ENCODE data around the gene DIP2C.
"Not testable (repeated sequence)": the region's sequence is repeated elsewhere in the genome, so short reads cannot be mapped to it uniquely, and the experiment has no call there.

Gene DIP2C

GRCh38 chr10:530717-531116, 158.8 kb downstream of the DIP2C start:
- DNase-seq = no peak

- no peak for DNase-seq
Measured at GRCh38 chr10:529468-530230, 159.8 kb downstream of the DIP2C start.

- DNase-seq = no peak
Measured at GRCh38 chr10:528173-529165, 161.0 kb downstream of the DIP2C start.

GRCh38 chr10:527416-527815, 162.1 kb downstream of the DIP2C start:
- no peak for DNase-seq

GRCh38 chr10:526651-527312, 162.7 kb downstream of the DIP2C start:
- no peak for DNase-seq

- no peak for DNase-seq
Measured at GRCh38 chr10:525565-526315, 163.7 kb downstream of the DIP2C start.

GRCh38 chr10:523925-524324, 165.5 kb downstream of the DIP2C start:
- no peak for DNase-seq

- no peak for DNase-seq
Measured at GRCh38 chr10:522350-522749, 167.1 kb downstream of the DIP2C start.

- DNase-seq = no peak
Measured at GRCh38 chr10:521261-522250, 167.9 kb downstream of the DIP2C start.

GRCh38 chr10:520402-520787, 169.1 kb downstream of the DIP2C start:
- no peak for DNase-seq

- no peak for DNase-seq
Measured at GRCh38 chr10:519716-520401, 169.6 kb downstream of the DIP2C start.

- no peak for DNase-seq
Measured at GRCh38 chr10:519055-519715, 170.3 kb downstream of the DIP2C start.

- DNase-seq = no peak
Measured at GRCh38 chr10:517872-518475, 171.5 kb downstream of the DIP2C start.

GRCh38 chr10:517241-517830, 172.1 kb downstream of the DIP2C start:
- DNase-seq = no peak

GRCh38 chr10:516764-517163, 172.7 kb downstream of the DIP2C start:
- no peak for DNase-seq

GRCh38 chr10:515674-516073, 173.8 kb downstream of the DIP2C start:
- DNase-seq = no peak

- no peak for DNase-seq
Measured at GRCh38 chr10:514137-514671, 175.3 kb downstream of the DIP2C start.

GRCh38 chr10:513393-513792, 176.1 kb downstream of the DIP2C start:
- DNase-seq = no peak

GRCh38 chr10:512661-513060, 176.8 kb downstream of the DIP2C start:
- DNase-seq = not testable (repeated sequence)

Measured in T-helper 2 cell (primary cell).